ENCODE data around the gene IQCN.

The IQCN gene

DNA sequence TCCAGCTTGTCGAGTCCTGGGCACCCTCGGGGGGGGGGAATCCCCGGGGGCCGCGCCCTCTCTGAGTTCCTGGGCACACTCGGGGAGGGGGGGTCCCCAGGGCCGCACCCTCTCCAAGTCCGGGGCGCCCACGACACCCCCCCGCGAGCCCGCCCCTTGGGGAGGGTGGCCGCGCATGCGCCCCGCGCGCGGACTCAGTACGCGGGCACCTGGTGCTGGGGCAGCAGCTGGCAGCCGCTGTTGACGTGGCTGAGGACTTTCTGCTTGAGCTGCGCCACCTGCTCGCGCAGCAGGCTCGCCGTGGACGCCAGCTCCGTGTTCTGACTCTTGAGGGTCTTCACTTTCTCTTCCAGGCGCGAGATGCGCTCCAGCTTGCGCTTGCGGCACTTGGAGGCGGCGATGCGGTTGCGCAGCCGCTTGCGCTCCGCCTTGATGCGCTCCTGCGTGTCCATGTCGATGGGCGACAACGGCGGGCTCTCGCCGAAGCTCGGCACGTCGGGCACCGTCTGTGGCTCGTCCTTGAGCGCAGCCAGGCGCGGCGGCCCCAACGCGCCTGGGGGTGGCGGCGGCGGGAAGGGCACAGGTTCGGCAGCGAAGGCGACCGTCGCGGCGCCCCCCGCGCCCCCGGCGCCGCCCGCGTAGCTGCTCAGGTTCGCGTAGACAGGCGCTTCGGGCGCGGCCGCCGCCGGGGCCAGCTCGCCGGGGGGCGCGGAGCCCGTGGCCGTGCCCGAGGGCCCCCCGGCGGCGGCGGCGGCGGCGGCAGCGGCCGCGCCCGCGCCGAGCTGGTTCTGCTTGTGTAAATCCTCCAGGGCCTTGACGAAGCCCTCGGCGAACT is 6.2 kb upstream of the IQCN start:
- TF ChIP-seq CTCF (IDR thresholded peaks at IDR 0.05; ENCODE audit: low read depth, low read length): no peak
- DNase-seq (ENCODE audit: low read depth in 2 of 2): peak; percentile 77 to 83
- peak overlapping the region; percentile 77 to 97 for H3K4me3 ChIP-seq (replicated peaks in 1 of 2; ENCODE audit: low read depth in 2 of 2, low read length in 2 of 2)

DNA sequence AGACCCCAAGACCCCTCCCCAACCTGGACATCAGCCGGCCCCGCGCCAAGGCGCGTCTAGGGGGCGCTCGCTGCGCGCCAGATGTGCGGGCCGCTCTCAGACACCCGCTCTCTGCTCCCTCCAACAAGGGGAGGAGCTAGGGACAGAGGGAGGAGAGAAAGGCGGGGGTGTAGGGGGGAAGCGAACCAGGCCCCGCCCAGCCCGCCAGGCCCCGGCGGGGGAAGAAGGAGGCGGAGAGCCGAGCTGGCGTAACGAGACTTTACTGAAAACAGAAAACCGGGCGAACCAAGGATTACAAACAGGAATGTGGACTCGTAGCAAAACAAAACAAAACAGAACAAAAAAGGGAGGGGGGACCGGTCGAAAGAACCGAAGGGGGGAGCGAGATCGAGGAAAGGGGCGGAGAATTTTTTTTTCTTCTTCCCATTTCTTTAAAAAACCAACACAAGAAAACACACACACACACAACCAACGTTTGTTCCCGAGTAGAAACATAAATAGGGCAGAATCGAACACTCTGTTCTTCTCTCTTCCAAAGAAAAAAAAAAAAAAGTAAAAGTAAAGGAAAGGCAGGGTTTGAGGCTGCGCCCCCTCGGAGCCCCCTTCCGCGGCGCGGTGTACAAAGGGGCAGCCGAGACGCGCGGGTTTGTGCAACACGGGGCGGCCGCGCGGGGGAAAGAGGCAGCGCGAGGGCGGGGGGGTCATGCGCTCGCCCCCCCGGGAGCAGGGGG is 5.4 kb upstream of the IQCN start:
- H3K4me3 ChIP-seq (replicated peaks in 1 of 2; ENCODE audit: low read depth in 2 of 2, low read length in 2 of 2): peak overlapping the region; percentile 77 to 97
- peak; percentile 96 to 97 for DNase-seq (ENCODE audit: low read depth in 2 of 2)
- TF ChIP-seq CTCF (IDR thresholded peaks at IDR 0.05; ENCODE audit: low read depth, low read length): peak; percentile 88

- peak overlapping the region; percentile 77 to 97 for H3K4me3 ChIP-seq (replicated peaks in 1 of 2; ENCODE audit: low read depth in 2 of 2, low read length in 2 of 2)
- no peak for DNase-seq (ENCODE audit: low read depth in 2 of 2)
- no peak for TF ChIP-seq CTCF (IDR thresholded peaks at IDR 0.05; ENCODE audit: low read depth, low read length)
Observed at GRCh38 chr19:18279266-18279515, 4.9 kb upstream of the IQCN start.

- DNase-seq (ENCODE audit: low read depth in 2 of 2): peak; percentile 45 to 51
- peak overlapping the region; percentile 77 to 97 for H3K4me3 ChIP-seq (replicated peaks in 1 of 2; ENCODE audit: low read depth in 2 of 2, low read length in 2 of 2)
- TF ChIP-seq CTCF (IDR thresholded peaks at IDR 0.05; ENCODE audit: low read depth, low read length): peak; percentile 37
Observed at GRCh38 chr19:18278521-18279265, 4.4 kb upstream of the IQCN start.

GRCh38 chr19:18274781-18275356 is 617 bp upstream of the IQCN start:
- no peak for TF ChIP-seq CTCF (IDR thresholded peaks at IDR 0.05; ENCODE audit: low read depth, low read length)
- H3K4me3 ChIP-seq (replicated peaks in 1 of 2; ENCODE audit: low read depth in 2 of 2, low read length in 2 of 2): no peak overlapping the region
- DNase-seq (ENCODE audit: low read depth in 2 of 2): peak; percentile 90 to 92

- no peak for DNase-seq (ENCODE audit: low read depth in 2 of 2)
- no peak overlapping the region for H3K4me3 ChIP-seq (replicated peaks in 1 of 2; ENCODE audit: low read depth in 2 of 2, low read length in 2 of 2)
- no peak for TF ChIP-seq CTCF (IDR thresholded peaks at IDR 0.05; ENCODE audit: low read depth, low read length)
Observed at GRCh38 chr19:18273561-18274218, 562 bp downstream of the IQCN start.
